SK-N-SH treated with all-trans-retinoic acid at 6 μM for 48 hours (cell line): ENCODE data around the gene PEMT.

Experiments
- SNAI2 ChIP-seq: fragments of 250-450 bp; sonication (Bioruptor Pico); IDR thresholded peaks from 2 replicates; pipeline ENCODE4 v1.5.0; 2020; ENCODE audit warnings: mild to moderate bottlenecking, moderate library complexity
- TCF4 ChIP-seq: fragments of 250-450 bp; sonication (Bioruptor Pico); IDR thresholded peaks from 2 replicates; pipeline ENCODE4 v1.8.0; 2021; ENCODE audit warnings: mild to moderate bottlenecking, moderate library complexity, borderline replicate concordance
- TF ChIP-seq, protein P1 (sequence below): fragments of 250-450 bp; sonication (Bioruptor Pico); IDR thresholded peaks from 2 replicates; pipeline ENCODE4 v1.8.0; 2020; ENCODE audit warnings: mild to moderate bottlenecking, moderate library complexity, borderline replicate concordance

- no peak for TF ChIP-seq TCF4
- TF ChIP-seq, protein P1, sequence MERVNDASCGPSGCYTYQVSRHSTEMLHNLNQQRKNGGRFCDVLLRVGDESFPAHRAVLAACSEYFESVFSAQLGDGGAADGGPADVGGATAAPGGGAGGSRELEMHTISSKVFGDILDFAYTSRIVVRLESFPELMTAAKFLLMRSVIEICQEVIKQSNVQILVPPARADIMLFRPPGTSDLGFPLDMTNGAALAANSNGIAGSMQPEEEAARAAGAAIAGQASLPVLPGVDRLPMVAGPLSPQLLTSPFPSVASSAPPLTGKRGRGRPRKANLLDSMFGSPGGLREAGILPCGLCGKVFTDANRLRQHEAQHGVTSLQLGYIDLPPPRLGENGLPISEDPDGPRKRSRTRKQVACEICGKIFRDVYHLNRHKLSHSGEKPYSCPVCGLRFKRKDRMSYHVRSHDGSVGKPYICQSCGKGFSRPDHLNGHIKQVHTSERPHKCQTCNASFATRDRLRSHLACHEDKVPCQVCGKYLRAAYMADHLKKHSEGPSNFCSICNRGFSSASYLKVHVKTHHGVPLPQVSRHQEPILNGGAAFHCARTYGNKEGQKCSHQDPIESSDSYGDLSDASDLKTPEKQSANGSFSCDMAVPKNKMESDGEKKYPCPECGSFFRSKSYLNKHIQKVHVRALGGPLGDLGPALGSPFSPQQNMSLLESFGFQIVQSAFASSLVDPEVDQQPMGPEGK (CRISPR knock-in tag): no peak
- TF ChIP-seq SNAI2 (CRISPR knock-in tag): no peak
Measured at GRCh38 chr17:17533901-17534441, 57.5 kb downstream of the PEMT start.
